HEK293T (cell line): ENCODE measurements around the gene ARHGEF18.
A peak's percentile ranks its signal among the peaks of the same experiment; 100 is the strongest.
"Not testable (repeated sequence)": the region's sequence is repeated elsewhere in the genome, so short reads cannot be mapped to it uniquely, and the experiment has no call there.

Experiments used
- CTCF ChIA-PET: fragments of 350-600 bp; formaldehyde crosslinking; extraction: SDS; loops from one replicate; lab custom pipeline; 2021; ENCODE audit warnings: antibody characterized with exemption, inconsistent platforms; lab: Yijun Ruan, JAX
- POLR2A ChIA-PET: fragments of 350-600 bp; formaldehyde crosslinking; extraction: SDS; loops from one replicate; lab custom pipeline; 2020; ENCODE audit warnings: antibody characterized with exemption, inconsistent platforms; lab: Yijun Ruan, JAX
- DNase-seq: peaks from one replicate; pipeline ENCODE4 v3.0.0; 2012; ENCODE audit warnings: mixed read lengths; ENCODE audit errors: extremely low spot score
- ARNT ChIP-seq: fragments of 450-650 bp; IDR thresholded peaks from 2 replicates; pipeline ENCODE4 v1.6.1; 2017; ENCODE audit warnings: mild to moderate bottlenecking
- BHLHE40 ChIP-seq: fragments of 450-650 bp; IDR thresholded peaks from 2 replicates; pipeline ENCODE4 v1.6.1; 2016; ENCODE audit warnings: mild to moderate bottlenecking, moderate library complexity, borderline replicate concordance
- CTBP1 ChIP-seq: fragments of 450-650 bp; IDR thresholded peaks from 2 replicates; pipeline ENCODE4 v1.6.1; 2016; ENCODE audit warnings: borderline replicate concordance
- ELF4 ChIP-seq: fragments of 450-650 bp; IDR thresholded peaks from 2 replicates; pipeline ENCODE4 v1.6.1; 2017; ENCODE audit warnings: antibody characterized with exemption
- FOXA1 ChIP-seq: fragments of 450-650 bp; IDR thresholded peaks from 2 replicates; pipeline ENCODE4 v1.6.1; 2016; ENCODE audit warnings: mild to moderate bottlenecking
- FOXK2 ChIP-seq: fragments of 450-650 bp; IDR thresholded peaks from 2 replicates; pipeline ENCODE4 v1.6.1; 2016; ENCODE audit warnings: mild to moderate bottlenecking
- FOXM1 ChIP-seq: fragments of 450-650 bp; IDR thresholded peaks from 2 replicates; pipeline ENCODE4 v1.6.1; 2017; ENCODE audit warnings: mild to moderate bottlenecking, borderline replicate concordance
- HDGF ChIP-seq: fragments of 450-650 bp; IDR thresholded peaks from 2 replicates; pipeline ENCODE4 v1.6.1; 2017; ENCODE audit warnings: antibody characterized with exemption, borderline replicate concordance
- L3MBTL2 ChIP-seq: fragments of 450-650 bp; conservative IDR thresholded peaks from 2 replicates; pipeline ENCODE4 v1.6.1; 2016; ENCODE audit warnings: mild to moderate bottlenecking
- LEF1 ChIP-seq: fragments of 450-650 bp; IDR thresholded peaks from 2 replicates; pipeline ENCODE4 v1.6.1; 2017; ENCODE audit warnings: mild to moderate bottlenecking, borderline replicate concordance
- NFRKB ChIP-seq: fragments of 450-650 bp; IDR thresholded peaks from 2 replicates; pipeline ENCODE4 v1.6.1; 2016; ENCODE audit warnings: mild to moderate bottlenecking, moderate library complexity
- PKNOX1 ChIP-seq: fragments of 450-650 bp; IDR thresholded peaks from 2 replicates; pipeline ENCODE4 v1.6.1; 2016
- SP1 ChIP-seq: fragments of 450-650 bp; IDR thresholded peaks from 2 replicates; pipeline ENCODE4 v1.6.1; 2017
- SUZ12 ChIP-seq: fragments of 450-650 bp; IDR thresholded peaks from 2 replicates; pipeline ENCODE4 v1.6.1; 2016; ENCODE audit warnings: mild to moderate bottlenecking
- TARDBP ChIP-seq: fragments of 450-650 bp; IDR thresholded peaks from 2 replicates; pipeline ENCODE4 v1.6.1; 2016
- ZNF384 ChIP-seq: fragments of 450-650 bp; IDR thresholded peaks from 2 replicates; pipeline ENCODE4 v1.6.1; 2016

The ARHGEF18 gene

GRCh38 chr19:7340959-7341837 lies 7.5 kb upstream of the ARHGEF18 start:
- CTCF ChIA-PET, result interaction anchor here (1.0 to 1.8 kb wide), 3 partner anchors 185 to 242 kb away, joined by 3 to 8 read pairs (median 6); no protein-coding TSS in a partner anchor
- peak; percentile 72 for DNase-seq
- TF ChIP-seq NFRKB, result no peak
- no peak for TF ChIP-seq BHLHE40
- no peak for TF ChIP-seq SP1
- TF ChIP-seq FOXM1, result no peak
- peak; percentile 86 for TF ChIP-seq ZNF384
- no peak for TF ChIP-seq SUZ12
- TF ChIP-seq CTBP1, result no peak
- POLR2A ChIA-PET, result interaction anchor here (1.1 kb wide), 1 partner anchor 242 kb away, joined by 3 read pairs; no protein-coding TSS in a partner anchor

GRCh38 chr19:7342143-7342542 lies 6.6 kb upstream of the ARHGEF18 start:
- no peak for DNase-seq
- ChIA-PET CTCF (interaction anchor here (0.6 to 0.7 kb wide), 2 partner anchors 12 to 240 kb away, joined by 3 to 4 read pairs; no protein-coding TSS in a partner anchor), POLR2A (interaction anchor here (1.1 kb wide), 1 partner anchor 243 kb away, joined by 3 read pairs; no protein-coding TSS in a partner anchor)
- TF ChIP-seq TARDBP (no peak), SUZ12 (no peak), ELF4 (no peak), NFRKB (no peak), ZNF384 (no peak), FOXK2 (no peak), BHLHE40 (no peak), PKNOX1 (no peak), LEF1 (no peak), ARNT (no peak), HDGF (no peak), L3MBTL2 (no peak)

- no peak for DNase-seq
- TF ChIP-seq BHLHE40 (no peak), TARDBP (no peak), SP1 (no peak), HDGF (no peak), CTBP1 (no peak), ARNT (no peak)
- ChIA-PET CTCF (no interaction called here), POLR2A (no interaction called here)
Observed at GRCh38 chr19:7346488-7346971, 2.2 kb upstream of the ARHGEF18 start.

GRCh38 chr19:7346997-7347396 lies 1.7 kb upstream of the ARHGEF18 start:
- DNase-seq, POLR2A ChIA-PET, CTCF ChIA-PET: not testable (repeated sequence)

GRCh38 chr19:7349231-7349591 lies 474 bp downstream of the ARHGEF18 start:
- CTCF ChIA-PET, result no interaction called here

GRCh38 chr19:7349961-7350711 lies 1.4 kb downstream of the ARHGEF18 start:
- no peak for TF ChIP-seq SUZ12
- ChIA-PET CTCF (no interaction called here), POLR2A (no interaction called here)
- DNase-seq, result no peak

More at GRCh38 chr19:7349231-7349591, 474 bp downstream of the ARHGEF18 start:
- no peak for DNase-seq
- TF ChIP-seq ARNT (no peak), FOXA1 (no peak), ELF4 (no peak), HDGF (no peak), SP1 (no peak), FOXK2 (no peak), FOXM1 (no peak), CTBP1 (no peak), NFRKB (no peak), PKNOX1 (no peak), ZNF384 (no peak), TARDBP (no peak), SUZ12 (no peak), BHLHE40 (no peak), L3MBTL2 (no peak), LEF1 (no peak)
- POLR2A ChIA-PET, result interaction anchor here (1.2 kb wide), 1 partner anchor 250 kb away, joined by 5 read pairs; no protein-coding TSS in a partner anchor

GRCh38 chr19:7351861-7352260 lies 3.1 kb downstream of the ARHGEF18 start:
- no peak for TF ChIP-seq SP1
- TF ChIP-seq FOXK2, result no peak
- no peak for TF ChIP-seq FOXM1
- TF ChIP-seq ELF4, result no peak
- no peak for TF ChIP-seq HDGF
- ChIA-PET CTCF (no interaction called here), POLR2A (no interaction called here)
- no peak for DNase-seq
